Hepatocyte (in vitro differentiated cells): ENCODE results near the gene PPP4R3B. TPM values are rescaled to one million over a fixed set of nuclear protein-coding genes. Genes with fewer than 3 reads are reported as not detected.

ENCODE experiments used
- DNase-seq: peaks from one replicate; pipeline ENCODE4 v3.0.0-alpha.2; 2016; ENCODE audit warnings: low spot score
- H2AFZ ChIP-seq: fragments of 200-600 bp; sonication (generic); 2 replicates; pipeline ENCODE4 v1.6.0; 2016; ENCODE audit warnings: antibody characterized with exemption, mild to moderate bottlenecking
- H3K27ac ChIP-seq: fragments of 200-600 bp; sonication (generic); 2 replicates; pipeline ENCODE4 v1.5.1; 2016; ENCODE audit warnings: mild to moderate bottlenecking
- H3K27me3 ChIP-seq: fragments of 200-600 bp; sonication (generic); 2 replicates; pipeline ENCODE4 v1.6.1; 2016
- H3K36me3 ChIP-seq: fragments of 200-600 bp; sonication (generic); replicated peaks from 2 replicates; pipeline ENCODE4 v1.5.1; 2016; ENCODE audit warnings: low read depth; ENCODE audit not compliant: insufficient read depth
- H3K4me1 ChIP-seq: fragments of 200-600 bp; sonication (generic); 2 replicates; pipeline ENCODE4 v1.5.1; 2016; ENCODE audit warnings: mild to moderate bottlenecking, moderate library complexity; ENCODE audit not compliant: insufficient read depth
- H3K4me2 ChIP-seq: fragments of 200-600 bp; sonication (generic); 2 replicates; pipeline ENCODE4 v1.6.0; 2016
- H3K4me3 ChIP-seq: fragments of 200-600 bp; sonication (generic); 2 replicates; pipeline ENCODE4 v1.5.1; 2016; ENCODE audit warnings: mild to moderate bottlenecking
- H3K79me2 ChIP-seq: fragments of 200-600 bp; sonication (generic); 2 replicates; pipeline ENCODE4 v1.6.0; 2017; ENCODE audit warnings: mild to moderate bottlenecking
- H3K9me2 ChIP-seq: fragments of 200-600 bp; sonication (generic); replicated peaks from 2 replicates; pipeline ENCODE4 v1.6.0; 2017; ENCODE audit warnings: mild to moderate bottlenecking; ENCODE audit not compliant: insufficient read depth
- H3K9me3 ChIP-seq: fragments of 200-600 bp; sonication (generic); 2 replicates; pipeline ENCODE4 v1.5.1; 2016; ENCODE audit warnings: low read depth, mild to moderate bottlenecking
- H4K20me1 ChIP-seq: fragments of 200-600 bp; sonication (generic); 2 replicates; pipeline ENCODE4 v1.6.0; 2016; ENCODE audit warnings: mild to moderate bottlenecking; ENCODE audit not compliant: insufficient read depth, poor library complexity, severe bottlenecking
- EZH2 ChIP-seq: fragments of 200-600 bp; sonication (generic); IDR thresholded peaks from 2 replicates; pipeline ENCODE4 v1.6.1; 2016; ENCODE audit warnings: antibody characterized with exemption, mild to moderate bottlenecking, borderline replicate concordance
- EZH2phosphoT487 ChIP-seq: fragments of 200-600 bp; sonication (generic); IDR thresholded peaks from one replicate; pipeline ENCODE4 v1.6.1; 2018; ENCODE audit warnings: antibody characterized with exemption, mild to moderate bottlenecking, low read depth, moderate library complexity; ENCODE audit not compliant: unreplicated experiment, severe bottlenecking
- WGBS: methylation state at CpG from one replicate; pipeline ENCODE4 v1.1.6; 2016; ENCODE audit warnings: low lambda C conversion rate; ENCODE audit errors: missing lambda C conversion rate; 5-methylcytosine and 5-hydroxymethylcytosine counted together
- polyA plus RNA-seq: library from polyadenylated mRNA; unstranded; fragments of >200 nt; fragmentation: Nextera tagmentation; extraction: Ambion mirVana; gene quantifications from 2 replicates; pipeline ENCODE4 v1.2.1, GENCODE V29; 2016
- total RNA-seq: library from RNA; depleted of rRNA; stranded (reverse); fragments of >200 nt; gene quantifications from 2 replicates; pipeline ENCODE4 v1.2.3, GENCODE V29; 2014
- TF ChIP-seq, protein P1 (sequence below): fragments of 200-600 bp; sonication (generic); IDR thresholded peaks from 2 replicates; pipeline ENCODE4 v1.5.1; 2016; ENCODE audit warnings: antibody characterized with exemption, mild to moderate bottlenecking; ENCODE audit not compliant: poor library complexity

The PPP4R3B gene
- total and polyA plus RNA-seq, 2 experiments from 2014 or later: 30.1 to 54.3 TPM

- Histone ChIP-seq H2AFZ (no peak overlapping the region), H3K27ac (no peak overlapping the region), H3K36me3 (peaks cover 5% of the 10 kb centered on the region), H3K9me3 (no peaks in the 10 kb centered on the region), H3K4me1 (peaks cover 4% of the 10 kb centered on the region), H3K4me2 (no peak overlapping the region), H4K20me1 (no peaks in the 10 kb centered on the region), H3K27me3 (no peaks in the 10 kb centered on the region), H3K4me3 (no peak overlapping the region), H3K79me2 (peaks cover 88% of the 10 kb centered on the region), H3K9me2 (no peaks in the 10 kb centered on the region)
- TF ChIP-seq, protein P1, sequence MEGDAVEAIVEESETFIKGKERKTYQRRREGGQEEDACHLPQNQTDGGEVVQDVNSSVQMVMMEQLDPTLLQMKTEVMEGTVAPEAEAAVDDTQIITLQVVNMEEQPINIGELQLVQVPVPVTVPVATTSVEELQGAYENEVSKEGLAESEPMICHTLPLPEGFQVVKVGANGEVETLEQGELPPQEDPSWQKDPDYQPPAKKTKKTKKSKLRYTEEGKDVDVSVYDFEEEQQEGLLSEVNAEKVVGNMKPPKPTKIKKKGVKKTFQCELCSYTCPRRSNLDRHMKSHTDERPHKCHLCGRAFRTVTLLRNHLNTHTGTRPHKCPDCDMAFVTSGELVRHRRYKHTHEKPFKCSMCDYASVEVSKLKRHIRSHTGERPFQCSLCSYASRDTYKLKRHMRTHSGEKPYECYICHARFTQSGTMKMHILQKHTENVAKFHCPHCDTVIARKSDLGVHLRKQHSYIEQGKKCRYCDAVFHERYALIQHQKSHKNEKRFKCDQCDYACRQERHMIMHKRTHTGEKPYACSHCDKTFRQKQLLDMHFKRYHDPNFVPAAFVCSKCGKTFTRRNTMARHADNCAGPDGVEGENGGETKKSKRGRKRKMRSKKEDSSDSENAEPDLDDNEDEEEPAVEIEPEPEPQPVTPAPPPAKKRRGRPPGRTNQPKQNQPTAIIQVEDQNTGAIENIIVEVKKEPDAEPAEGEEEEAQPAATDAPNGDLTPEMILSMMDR: no peak
- TF ChIP-seq EZH2: no peak
- no peak for TF ChIP-seq EZH2phosphoT487
- no peak for DNase-seq
Observed at GRCh38 chr2:55595536-55595935, 21.9 kb downstream of the PPP4R3B start.

GRCh38 chr2:55592130-55592529 lies 25.3 kb downstream of the PPP4R3B start:
- TF ChIP-seq EZH2phosphoT487 (no peak), EZH2 (no peak)
- TF ChIP-seq, protein P1: no peak
- Histone ChIP-seq H3K4me1 (peaks cover 4% of the 10 kb centered on the region), H3K4me2 (no peak overlapping the region), H3K27me3 (no peaks in the 10 kb centered on the region), H3K9me3 (no peaks in the 10 kb centered on the region), H3K4me3 (no peak overlapping the region), H3K36me3 (peaks cover 3% of the 10 kb centered on the region), H3K27ac (no peak overlapping the region), H3K9me2 (no peaks in the 10 kb centered on the region), H2AFZ (no peak overlapping the region), H3K79me2 (peaks cover 84% of the 10 kb centered on the region), H4K20me1 (no peaks in the 10 kb centered on the region)
- DNase-seq: no peak
- WGBS: 59% methylated on average over 1 of the region's 1 CpG

DNA sequence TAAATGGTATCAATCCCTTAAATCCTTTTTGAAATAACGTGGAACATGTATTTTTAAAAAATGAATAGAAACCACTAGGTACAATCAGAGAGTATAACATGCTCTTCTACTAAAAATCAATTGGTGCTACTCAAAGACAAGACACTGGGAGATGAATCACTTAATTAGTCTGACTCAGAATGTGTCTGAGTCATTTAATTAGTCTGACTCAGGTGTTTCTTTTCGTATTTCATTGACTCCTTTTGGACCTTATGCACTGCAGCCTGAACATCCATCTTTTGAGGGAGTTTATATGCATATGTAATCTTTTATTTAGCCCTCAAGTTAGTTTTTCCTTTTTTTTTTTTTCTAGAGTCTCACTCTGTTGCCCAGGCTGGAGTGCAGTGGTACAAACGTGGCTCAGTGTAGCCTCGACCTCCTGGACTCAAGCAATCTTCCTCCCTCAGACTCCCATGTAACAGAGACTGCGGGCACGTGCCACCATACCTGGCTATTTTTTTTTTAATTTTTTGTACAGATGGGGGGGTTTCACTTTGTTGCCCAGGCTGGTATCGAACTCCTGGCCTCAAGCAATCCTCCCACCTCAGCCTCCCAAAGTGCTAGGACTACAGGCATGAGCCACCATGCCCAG lies 26.5 kb downstream of the PPP4R3B start:
- Histone ChIP-seq H4K20me1 (no peaks in the 10 kb centered on the region), H3K27me3 (no peaks in the 10 kb centered on the region), H3K4me2 (no peak overlapping the region), H2AFZ (no peak overlapping the region), H3K4me1 (peaks cover under 1% of the 10 kb centered on the region), H3K9me3 (no peaks in the 10 kb centered on the region), H3K4me3 (no peak overlapping the region), H3K9me2 (no peaks in the 10 kb centered on the region), H3K36me3 (peaks cover under 1% of the 10 kb centered on the region), H3K79me2 (peaks cover 77% of the 10 kb centered on the region), H3K27ac (no peak overlapping the region)
- TF ChIP-seq EZH2: no peak
- no peak for TF ChIP-seq EZH2phosphoT487
- TF ChIP-seq, protein P1: no peak
- DNase-seq: no peak
- WGBS: 88% methylated on average over 7 of the region's 7 CpGs
